GM21528 (cell line): ENCODE data around the gene HEXIM1.
A peak's percentile ranks its signal among the peaks of the same experiment; 100 is the strongest.

Experiments used
- ATAC-seq: cut with Tn5 transposase; IDR thresholded peaks from one replicate; pipeline ENCODE4 v1.9.1; 2021; ENCODE audit warnings: mild to moderate bottlenecking, moderate library complexity; ENCODE audit not compliant: unreplicated experiment, low FRiP score

The HEXIM1 gene

GRCh38 chr17:45148183-45149036 is at the start of gene HEXIM1:
HEXIM1 (plus strand) TSS chr17:45148475; CDS start chr17:45149191, 716 bp downstream.
- ATAC-seq: peak; percentile 72

- no peak for ATAC-seq
These were observed 49.2 kb upstream of the HEXIM1 start for GRCh38 chr17:45098869-45099616.

- no peak for ATAC-seq
These were observed 46.8 kb upstream of the HEXIM1 start for GRCh38 chr17:45101546-45101882.

- ATAC-seq: no peak
These were observed 46.1 kb upstream of the HEXIM1 start for GRCh38 chr17:45101883-45102811.

- no peak for ATAC-seq
These were observed 45.4 kb upstream of the HEXIM1 start for GRCh38 chr17:45102856-45103255.

- no peak for ATAC-seq
These were observed 44.9 kb upstream of the HEXIM1 start for GRCh38 chr17:45103269-45103795.

GRCh38 chr17:45104029-45104428 is 44.2 kb upstream of the HEXIM1 start:
- no peak for ATAC-seq

- ATAC-seq: no peak
These were observed 43.8 kb upstream of the HEXIM1 start for GRCh38 chr17:45104497-45104896.

- no peak for ATAC-seq
These were observed 43.2 kb upstream of the HEXIM1 start for GRCh38 chr17:45104907-45105624.

GRCh38 chr17:45106096-45106495 is 42.2 kb upstream of the HEXIM1 start:
- no peak for ATAC-seq

GRCh38 chr17:45106582-45106981 is 41.7 kb upstream of the HEXIM1 start:
- ATAC-seq: no peak

- ATAC-seq: no peak
These were observed 40.8 kb upstream of the HEXIM1 start for GRCh38 chr17:45107293-45108010.

GRCh38 chr17:45108051-45108450 is 40.2 kb upstream of the HEXIM1 start:
- no peak for ATAC-seq

- ATAC-seq: no peak
These were observed 39.4 kb upstream of the HEXIM1 start for GRCh38 chr17:45108595-45109521.

GRCh38 chr17:45110676-45111611 is 37.3 kb upstream of the HEXIM1 start:
- no peak for ATAC-seq

GRCh38 chr17:45111850-45112249 is 36.4 kb upstream of the HEXIM1 start:
- no peak for ATAC-seq
